Epithelial cell of proximal tubule (primary cell): ENCODE data around the gene SIGLEC5. TPM values are rescaled to one million over a fixed set of nuclear protein-coding genes. Genes with fewer than 3 reads are reported as not detected.

Experiments
- DNase-seq: peaks from one replicate; pipeline ENCODE4 v3.0.0-alpha.2; 2011; ENCODE audit warnings: low read depth
- H3K4me3 ChIP-seq: 2 replicates; pipeline ENCODE4 v1.5.1; 2011; ENCODE audit warnings: low read depth, mild to moderate bottlenecking, low read length
- CTCF ChIP-seq: conservative IDR thresholded peaks from 2 replicates; pipeline ENCODE4 v1.5.1; 2012; ENCODE audit warnings: low read depth, mild to moderate bottlenecking, low read length
- total RNA-seq: library from RNA; depleted of rRNA; stranded (reverse); fragments of >200 nt; gene quantifications from 2 replicates; pipeline ENCODE4 v1.2.3, GENCODE V29; 2015

The SIGLEC5 gene
- total RNA-seq, 1 donor from 2014 or later: not detected

GRCh38 chr19:51595190-51596175 lies 34.7 kb downstream of the SIGLEC5 start:
- peak overlapping the region; percentile 82 for H3K4me3 ChIP-seq
- no peak for DNase-seq
- no peak for TF ChIP-seq CTCF

GRCh38 chr19:51594774-51595109 lies 35.5 kb downstream of the SIGLEC5 start:
- no peak for TF ChIP-seq CTCF
- DNase-seq: no peak
- H3K4me3 ChIP-seq: peak overlapping the region; percentile 82

- DNase-seq: peak; percentile 61
- no peak for TF ChIP-seq CTCF
- H3K4me3 ChIP-seq: peak overlapping the region; percentile 82
These were observed 36.0 kb downstream of the SIGLEC5 start for GRCh38 chr19:51593969-51594773.

GRCh38 chr19:51593138-51593890 lies 36.9 kb downstream of the SIGLEC5 start:
- H3K4me3 ChIP-seq: peak overlapping the region; percentile 82
- TF ChIP-seq CTCF: no peak
- no peak for DNase-seq

- H3K4me3 ChIP-seq: no peak overlapping the region
- no peak for DNase-seq
- TF ChIP-seq CTCF: no peak
These were observed 37.7 kb downstream of the SIGLEC5 start for GRCh38 chr19:51592521-51592920.

GRCh38 chr19:51590441-51590840 lies 39.8 kb downstream of the SIGLEC5 start:
- no peak overlapping the region for H3K4me3 ChIP-seq
- no peak for TF ChIP-seq CTCF
- no peak for DNase-seq
